ENCODE measurements around the gene SIN3B.

SIN3B gene

GRCh38 chr19:16804176-16804575 lies 25.0 kb upstream of the SIN3B start:
- no peak overlapping the region for H3K4me3 ChIP-seq (ENCODE audit: low read depth, low read length, poor library complexity, severe bottlenecking)
- H3F3A ChIP-seq (ENCODE audit: insufficient read depth, low read length), result no peaks in the 10 kb centered on the region
- peaks cover 3% of the 10 kb centered on the region; the same call in 1 of the 2 replicates for H3K27me3 ChIP-seq (ENCODE audit: insufficient read depth, low read length)
- TF ChIP-seq EZH2 (IDR thresholded peaks at IDR 0.05; ENCODE audit: borderline replicate concordance, low read length) (no peak), CTCF (IDR thresholded peaks at IDR 0.05; ENCODE audit: low read length) (no peak)
- H3K4me1 ChIP-seq (ENCODE audit: insufficient read depth, low read length, severe bottlenecking), result no peaks in the 10 kb centered on the region
- H4K20me1 ChIP-seq (ENCODE audit: insufficient read depth, low read length), result no peaks in the 10 kb centered on the region
- H3K4me2 ChIP-seq (ENCODE audit: low read length), result no peak overlapping the region
- no peaks in the 10 kb centered on the region for H3K36me3 ChIP-seq (ENCODE audit: insufficient read depth, low read length)
- no peaks in the 10 kb centered on the region for H3K9me2 ChIP-seq (ENCODE audit: low read depth, low read length)
- H3K79me2 ChIP-seq (ENCODE audit: insufficient read depth, low read length), result no peaks in the 10 kb centered on the region
- H3K9ac ChIP-seq (ENCODE audit: low read length), result no peak overlapping the region
- no peaks in the 10 kb centered on the region for H3K9me3 ChIP-seq (ENCODE audit: low read length)
- no peak overlapping the region for H2AFZ ChIP-seq (ENCODE audit: low read length)
- H3K27ac ChIP-seq (ENCODE audit: low read depth, low read length, poor library complexity, severe bottlenecking), result no peak overlapping the region

- Histone ChIP-seq H3K4me3 (ENCODE audit: low read depth, low read length, poor library complexity, severe bottlenecking) (no peak overlapping the region), H3K27me3 (ENCODE audit: insufficient read depth, low read length) (no peaks in the 10 kb centered on the region; the same call in 1 of the 2 replicates), H3K4me1 (ENCODE audit: insufficient read depth, low read length, severe bottlenecking) (no peaks in the 10 kb centered on the region), H3F3A (ENCODE audit: insufficient read depth, low read length) (no peaks in the 10 kb centered on the region), H3K4me2 (ENCODE audit: low read length) (no peak overlapping the region), H3K79me2 (ENCODE audit: insufficient read depth, low read length) (no peaks in the 10 kb centered on the region), H3K9me3 (ENCODE audit: low read length) (no peaks in the 10 kb centered on the region), H3K27ac (ENCODE audit: low read depth, low read length, poor library complexity, severe bottlenecking) (no peak overlapping the region), H3K36me3 (ENCODE audit: insufficient read depth, low read length) (no peaks in the 10 kb centered on the region), H3K9me2 (ENCODE audit: low read depth, low read length) (no peaks in the 10 kb centered on the region), H2AFZ (ENCODE audit: low read length) (no peak overlapping the region), H3K9ac (ENCODE audit: low read length) (no peak overlapping the region), H4K20me1 (ENCODE audit: insufficient read depth, low read length) (no peaks in the 10 kb centered on the region)
- TF ChIP-seq CTCF (IDR thresholded peaks at IDR 0.05; ENCODE audit: low read length), result no peak
- no peak for TF ChIP-seq EZH2 (IDR thresholded peaks at IDR 0.05; ENCODE audit: borderline replicate concordance, low read length)
Observed at GRCh38 chr19:16807549-16808284, 21.5 kb upstream of the SIN3B start.

GRCh38 chr19:16814526-16815100 lies 14.6 kb upstream of the SIN3B start:
- Histone ChIP-seq H3K9ac (ENCODE audit: low read length) (no peak overlapping the region), H3K9me2 (ENCODE audit: low read depth, low read length) (no peaks in the 10 kb centered on the region)
- TF ChIP-seq CTCF (IDR thresholded peaks at IDR 0.05; ENCODE audit: low read length), result no peak
- no peak for TF ChIP-seq EZH2 (IDR thresholded peaks at IDR 0.05; ENCODE audit: borderline replicate concordance, low read length)

More at GRCh38 chr19:16814526-16815100, 14.6 kb upstream of the SIN3B start:
- no peak overlapping the region for H2AFZ ChIP-seq (ENCODE audit: low read length)
- H4K20me1 ChIP-seq (ENCODE audit: insufficient read depth, low read length), result no peaks in the 10 kb centered on the region
- no peaks in the 10 kb centered on the region for H3K36me3 ChIP-seq (ENCODE audit: insufficient read depth, low read length)
- H3K27ac ChIP-seq (ENCODE audit: low read depth, low read length, poor library complexity, severe bottlenecking), result no peak overlapping the region
- no peak overlapping the region for H3K4me2 ChIP-seq (ENCODE audit: low read length)
- H3K27me3 ChIP-seq (ENCODE audit: insufficient read depth, low read length), result no peaks in the 10 kb centered on the region
- no peaks in the 10 kb centered on the region for H3K4me1 ChIP-seq (ENCODE audit: insufficient read depth, low read length, severe bottlenecking)
- no peak overlapping the region for H3K4me3 ChIP-seq (ENCODE audit: low read depth, low read length, poor library complexity, severe bottlenecking)
- H3F3A ChIP-seq (ENCODE audit: insufficient read depth, low read length), result no peaks in the 10 kb centered on the region
- H3K9me3 ChIP-seq (ENCODE audit: low read length), result no peaks in the 10 kb centered on the region
- H3K79me2 ChIP-seq (ENCODE audit: insufficient read depth, low read length), result no peaks in the 10 kb centered on the region
